Neutrophil (primary cell): Measurements from ENCODE around the gene SRSF7.

Source experiments
- H3K27ac ChIP-seq: fragments of 200-600 bp; sonication (generic); 2 replicates; pipeline ENCODE4 v1.5.1; 2016; ENCODE audit warnings: mild to moderate bottlenecking, moderate library complexity
- H3K27me3 ChIP-seq: fragments of 200-600 bp; sonication (generic); 2 replicates; pipeline ENCODE4 v1.6.0; 2016; ENCODE audit warnings: mild to moderate bottlenecking
- H3K36me3 ChIP-seq: fragments of 200-600 bp; sonication (generic); 2 replicates; pipeline ENCODE4 v1.5.1; 2017
- H3K4me1 ChIP-seq, 2 experiments: fragments of 200-600 bp in 1 of 2; sonication (generic) in 1 of 2; 1 replicate in 1 of 2; 2 replicates in 1 of 2; pipeline versions ENCODE4 v1.5.1 to v1.6.1; 2013 to 2016; ENCODE audit warnings: low read depth in 1 of 2, low read length in 1 of 2, mild to moderate bottlenecking in 1 of 2, moderate library complexity in 1 of 2; ENCODE audit not compliant: control insufficient read depth in 1 of 2, insufficient read depth in 1 of 2
- H3K4me3 ChIP-seq, 2 experiments: fragments of 200-600 bp in 1 of 2; sonication (generic) in 1 of 2; 1 replicate in 1 of 2; 2 replicates in 1 of 2; pipeline ENCODE4 v1.5.1; 2013 to 2016; ENCODE audit warnings: low read depth in 1 of 2, low read length in 1 of 2, mild to moderate bottlenecking in 1 of 2, moderate library complexity in 1 of 2
- H3K9me3 ChIP-seq: fragments of 200-600 bp; sonication (generic); 2 replicates; pipeline ENCODE4 v1.5.1; 2016
- TF ChIP-seq, protein P1 (sequence below): fragments of 200-600 bp; sonication (generic); IDR thresholded peaks from 2 replicates; pipeline ENCODE4 v1.5.1; 2016; ENCODE audit warnings: antibody characterized with exemption

The SRSF7 gene

DNA sequence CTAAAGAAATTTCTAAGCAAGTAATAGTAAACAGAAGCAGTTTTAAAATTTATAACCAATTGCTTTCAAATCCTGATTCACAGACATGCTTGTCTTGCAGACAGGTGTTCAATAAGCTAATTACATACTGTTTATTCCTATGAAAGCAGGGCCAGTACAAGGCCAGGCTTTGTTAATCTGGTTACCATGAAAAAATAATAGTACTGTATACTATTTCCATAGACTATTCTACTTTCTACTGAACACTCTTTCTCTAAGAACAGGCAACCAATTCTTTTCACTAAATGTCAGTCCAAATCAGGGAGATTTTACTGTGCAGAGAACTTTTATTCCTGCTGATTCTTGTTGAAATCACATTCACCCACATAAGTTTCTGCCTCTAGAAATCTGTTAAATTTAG is 2.9 kb upstream of the SRSF7 start:
- H3K27me3 ChIP-seq, result no peaks in the 10 kb centered on the region
- no peaks in the 10 kb centered on the region for H3K9me3 ChIP-seq
- no peak overlapping the region for H3K27ac ChIP-seq
- TF ChIP-seq, protein P1, sequence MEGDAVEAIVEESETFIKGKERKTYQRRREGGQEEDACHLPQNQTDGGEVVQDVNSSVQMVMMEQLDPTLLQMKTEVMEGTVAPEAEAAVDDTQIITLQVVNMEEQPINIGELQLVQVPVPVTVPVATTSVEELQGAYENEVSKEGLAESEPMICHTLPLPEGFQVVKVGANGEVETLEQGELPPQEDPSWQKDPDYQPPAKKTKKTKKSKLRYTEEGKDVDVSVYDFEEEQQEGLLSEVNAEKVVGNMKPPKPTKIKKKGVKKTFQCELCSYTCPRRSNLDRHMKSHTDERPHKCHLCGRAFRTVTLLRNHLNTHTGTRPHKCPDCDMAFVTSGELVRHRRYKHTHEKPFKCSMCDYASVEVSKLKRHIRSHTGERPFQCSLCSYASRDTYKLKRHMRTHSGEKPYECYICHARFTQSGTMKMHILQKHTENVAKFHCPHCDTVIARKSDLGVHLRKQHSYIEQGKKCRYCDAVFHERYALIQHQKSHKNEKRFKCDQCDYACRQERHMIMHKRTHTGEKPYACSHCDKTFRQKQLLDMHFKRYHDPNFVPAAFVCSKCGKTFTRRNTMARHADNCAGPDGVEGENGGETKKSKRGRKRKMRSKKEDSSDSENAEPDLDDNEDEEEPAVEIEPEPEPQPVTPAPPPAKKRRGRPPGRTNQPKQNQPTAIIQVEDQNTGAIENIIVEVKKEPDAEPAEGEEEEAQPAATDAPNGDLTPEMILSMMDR, result no peak
- peaks cover 4% of the 10 kb centered on the region for H3K36me3 ChIP-seq
- H3K4me3 ChIP-seq, result no peak overlapping the region
- peaks cover 26% of the 10 kb centered on the region in 2 experiments for H3K4me1 ChIP-seq

GRCh38 chr2:38751596-38752410 is 642 bp upstream of the SRSF7 start:
- TF ChIP-seq, protein P1, result no peak
- Histone ChIP-seq H3K27me3 (no peaks in the 10 kb centered on the region), H3K4me1 (peaks cover 26% of the 10 kb centered on the region in 2 experiments), H3K36me3 (peaks cover 27% of the 10 kb centered on the region), H3K9me3 (no peaks in the 10 kb centered on the region), H3K27ac (peak overlapping the region; percentile 89), H3K4me3 (peak overlapping the region; percentile 88 to 99)

DNA sequence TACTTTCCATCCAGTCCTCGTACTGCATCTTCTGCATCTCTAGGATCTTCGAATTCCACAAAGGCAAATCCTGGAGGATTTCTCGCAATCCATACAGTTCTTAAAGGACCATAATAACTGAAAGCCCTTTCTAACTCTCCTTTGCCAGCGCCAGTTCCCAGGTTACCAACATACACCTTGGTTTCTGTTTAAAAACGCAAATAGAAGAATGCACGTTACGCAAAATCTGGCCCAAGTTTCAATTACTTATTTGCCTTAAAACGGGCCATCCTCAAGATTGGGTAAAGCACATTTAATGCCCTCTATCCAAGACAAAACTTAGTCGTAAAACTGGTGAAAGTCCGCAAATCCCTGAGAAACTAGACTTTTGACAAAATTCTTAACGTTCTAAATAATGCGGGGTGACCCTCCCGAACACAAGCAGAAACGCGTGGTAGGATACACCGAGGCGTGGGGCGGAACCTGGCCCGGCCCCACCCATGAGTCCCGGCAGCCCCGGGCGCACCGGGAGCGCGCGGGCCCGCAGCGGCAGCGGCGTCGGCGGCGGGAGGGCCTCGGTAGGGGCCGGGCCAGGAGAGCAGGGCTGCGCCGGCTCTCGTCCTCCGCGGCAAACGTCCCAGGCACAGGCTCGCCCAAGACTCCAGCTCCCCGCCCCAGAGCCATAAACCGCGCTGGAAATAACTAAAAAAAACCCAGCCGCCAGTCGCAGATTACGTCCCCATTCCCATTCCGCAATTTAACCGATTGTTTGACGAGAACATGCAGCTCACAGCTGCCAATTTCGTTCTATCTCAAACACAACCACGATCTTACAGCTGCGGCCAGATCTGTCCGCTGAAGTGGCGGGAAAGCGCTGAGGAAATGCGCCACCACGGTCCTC is 910 bp downstream of the SRSF7 start:
- Histone ChIP-seq H3K36me3 (peaks cover 41% of the 10 kb centered on the region), H3K27ac (peak overlapping the region; percentile 89), H3K4me3 (peak overlapping the region; percentile 88 to 99), H3K9me3 (no peaks in the 10 kb centered on the region), H3K27me3 (no peaks in the 10 kb centered on the region), H3K4me1 (peaks cover 26% of the 10 kb centered on the region in 2 experiments)
- TF ChIP-seq, protein P1, result no peak

DNA sequence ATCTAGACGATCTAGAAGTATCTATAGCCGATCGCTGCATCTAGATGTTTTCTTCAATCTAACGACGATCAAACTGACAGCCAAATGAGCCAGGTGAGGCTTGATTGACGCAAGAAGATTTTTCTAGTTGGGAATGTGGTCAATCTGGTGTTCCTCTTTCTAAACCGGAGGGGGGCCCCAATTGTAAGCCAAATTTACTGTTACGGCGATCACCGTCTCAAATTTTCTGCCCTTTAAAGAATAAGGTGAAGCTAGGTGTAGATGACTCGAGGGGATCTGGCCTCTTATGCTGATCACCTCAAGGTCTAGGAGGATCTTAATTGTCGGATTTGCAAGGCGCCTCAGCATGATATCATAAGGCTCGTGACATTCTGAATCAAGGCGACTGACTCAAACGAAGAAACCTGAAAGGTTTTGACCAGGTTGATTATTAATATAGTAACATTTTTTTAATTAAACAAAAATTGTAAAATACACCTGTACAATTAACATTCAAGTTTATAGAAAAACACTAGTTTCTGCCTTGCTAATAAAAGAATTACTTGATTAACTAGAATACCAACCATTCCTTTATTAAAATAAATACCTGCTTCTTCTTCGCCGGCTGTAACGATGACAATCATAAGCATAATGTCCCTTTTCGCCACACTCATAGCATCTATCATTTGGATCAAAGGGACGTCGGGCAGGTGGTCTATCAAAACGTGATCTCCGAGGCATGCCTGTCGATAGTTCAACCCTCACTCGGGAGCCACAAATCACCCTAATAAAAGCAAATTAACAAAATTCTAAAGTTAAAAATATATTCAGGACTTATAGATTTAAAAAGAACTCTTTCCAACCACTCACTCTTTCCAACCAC is 2.0 kb downstream of the SRSF7 start:
- peak overlapping the region; percentile 89 for H3K27ac ChIP-seq
- H3K9me3 ChIP-seq, result no peaks in the 10 kb centered on the region
- no peaks in the 10 kb centered on the region for H3K27me3 ChIP-seq
- TF ChIP-seq, protein P1, result no peak
- H3K4me1 ChIP-seq, result peaks cover 18 to 21% of the 10 kb centered on the region in 2 experiments
- H3K4me3 ChIP-seq, result peak overlapping the region; percentile 88 to 99
- peaks cover 52% of the 10 kb centered on the region for H3K36me3 ChIP-seq

DNA sequence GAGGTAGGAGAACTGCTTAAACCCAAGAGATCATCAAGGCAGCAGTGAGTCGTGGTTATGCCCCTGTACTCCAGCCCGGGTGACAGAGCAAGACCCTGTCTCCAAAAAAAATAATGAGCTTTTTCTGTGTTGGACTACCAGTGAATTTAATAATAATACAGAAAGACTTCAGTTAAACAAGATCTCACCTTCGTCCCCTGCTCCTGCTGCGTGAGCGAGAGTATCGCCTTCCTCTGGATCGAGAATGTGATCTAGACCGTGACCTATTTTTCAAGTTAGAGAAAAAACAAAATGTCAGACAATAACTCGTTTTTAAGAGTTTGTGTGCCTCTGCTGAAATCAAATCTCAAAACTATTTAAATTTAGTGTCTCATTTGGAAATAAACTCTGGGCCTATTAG is 2.8 kb downstream of the SRSF7 start:
- Histone ChIP-seq H3K27me3 (no peaks in the 10 kb centered on the region), H3K4me3 (no peak overlapping the region), H3K9me3 (no peaks in the 10 kb centered on the region), H3K36me3 (peaks cover 60% of the 10 kb centered on the region), H3K4me1 (peaks cover 14 to 21% of the 10 kb centered on the region in 2 experiments), H3K27ac (no peak overlapping the region)
- TF ChIP-seq, protein P1, result no peak
